Stomach (tissue), 4 donors: ENCODE data around the gene NSD1.

Source experiments
- CTCF ChIP-seq, 7 experiments: fragments of 450-650 bp in 4 of 7; fragments of 200-600 bp in 3 of 7; sonication (generic) in 3 of 7; IDR thresholded peaks; one replicate each; pipeline ENCODE4 v1.5.1; 2016 to 2019; ENCODE audit warnings: antibody characterized with exemption in 7 of 7, control low read depth in 2 of 7, mild to moderate bottlenecking in 1 of 7
- EP300 ChIP-seq: sonication (generic); formaldehyde crosslinking; IDR thresholded peaks from one replicate; pipeline ENCODE4 v1.6.1; 2017; ENCODE audit warnings: antibody characterized with exemption
- POLR2A ChIP-seq, 4 donors: fragments of 450-650 bp; IDR thresholded peaks; one replicate each; pipeline ENCODE4 v1.6.1; 2016; ENCODE audit warnings: antibody characterized with exemption in 4 of 4, control low read depth in 2 of 4, mild to moderate bottlenecking in 1 of 4, moderate library complexity in 1 of 4

GRCh38 chr5:177332031-177332895 is 198.7 kb downstream of the NSD1 start:
- TF ChIP-seq CTCF (IDR thresholded peaks at IDR 0.05), result no peak
- no peak for TF ChIP-seq POLR2A (IDR thresholded peaks at IDR 0.05)
- no peak for TF ChIP-seq EP300
